Keratinocyte (primary cell): ENCODE data around the gene BRSK1. TPM values are rescaled to one million over a fixed set of nuclear protein-coding genes. Genes with fewer than 3 reads are reported as not detected.

Experiments
- DNase-seq: peaks from one replicate; pipeline ENCODE4 v3.0.0-alpha.2; 2011; ENCODE audit warnings: low read depth, missing footprints, low spot score
- FAIRE-seq: peaks from 2 replicates; lab custom pipeline; 2011; peaks lifted over from hg19 to GRCh38; lab: Jason Lieb, UNC
- H2AFZ ChIP-seq: 2 replicates; pipeline ENCODE4 v1.6.0; 2012; ENCODE audit warnings: low read length, control low read depth, inconsistent platforms; ENCODE audit not compliant: control insufficient read depth
- H3K27ac ChIP-seq: 2 replicates; pipeline ENCODE4 v1.5.1; 2011; ENCODE audit warnings: low read length; ENCODE audit not compliant: control insufficient read depth, insufficient read depth
- H3K27me3 ChIP-seq: 3 replicates; pipeline ENCODE4 v1.6.0; 2011; ENCODE audit warnings: low read length; ENCODE audit not compliant: control insufficient read depth, insufficient read depth; ENCODE audit errors: extremely low read depth
- H3K36me3 ChIP-seq, 2 experiments: 2 replicates in 1 of 2; 3 replicates in 1 of 2; pipeline ENCODE4 v1.5.1; 2011; ENCODE audit warnings: low read length in 2 of 2, mild to moderate bottlenecking in 1 of 2; ENCODE audit not compliant: control insufficient read depth in 2 of 2, insufficient read depth in 2 of 2; ENCODE audit errors: extremely low read depth in 1 of 2
- H3K4me1 ChIP-seq: 3 replicates; pipeline ENCODE4 v1.5.1; 2011; ENCODE audit warnings: low read length; ENCODE audit not compliant: control insufficient read depth, insufficient read depth; ENCODE audit errors: extremely low read depth
- H3K4me2 ChIP-seq: 3 replicates; pipeline ENCODE4 v1.6.0; 2011; ENCODE audit warnings: low read depth, low read length; ENCODE audit not compliant: control insufficient read depth, insufficient read depth; ENCODE audit errors: extremely low read depth
- H3K4me3 ChIP-seq, 3 experiments: fragments of 200-600 bp in 1 of 3; sonication (generic) in 1 of 3; 2 replicates in 2 of 3; 3 replicates in 1 of 3; pipeline ENCODE4 v1.5.1; 2011 to 2016; ENCODE audit warnings: low read length in 3 of 3, mild to moderate bottlenecking in 3 of 3, control low read depth in 2 of 3, inconsistent platforms in 1 of 3, low read depth in 1 of 3, mixed read lengths in 1 of 3, mixed run types in 1 of 3, moderate library complexity in 1 of 3; ENCODE audit not compliant: control insufficient read depth in 2 of 3, insufficient read depth in 2 of 3; ENCODE audit errors: extremely low read depth in 1 of 3
- H3K79me2 ChIP-seq: 2 replicates; pipeline ENCODE4 v1.6.0; 2012; ENCODE audit warnings: low read length; ENCODE audit not compliant: control insufficient read depth, insufficient read depth
- H3K9ac ChIP-seq: 3 replicates; pipeline ENCODE4 v1.6.0; 2011; ENCODE audit warnings: low read length; ENCODE audit not compliant: control insufficient read depth, insufficient read depth; ENCODE audit errors: extremely low read depth
- H3K9me1 ChIP-seq: 3 replicates; pipeline ENCODE4 v1.6.0; 2011; ENCODE audit warnings: low read length; ENCODE audit not compliant: control insufficient read depth, insufficient read depth; ENCODE audit errors: extremely low read depth
- H3K9me3 ChIP-seq: 2 replicates; pipeline ENCODE4 v1.5.1; 2012; ENCODE audit warnings: low read depth, low read length; ENCODE audit not compliant: control insufficient read depth
- H4K20me1 ChIP-seq: 3 replicates; pipeline ENCODE4 v1.6.0; 2011; ENCODE audit warnings: low read length; ENCODE audit not compliant: control insufficient read depth, insufficient read depth; ENCODE audit errors: extremely low read depth
- EZH2 ChIP-seq: IDR thresholded peaks from one replicate; pipeline ENCODE4 v1.6.1; 2012; ENCODE audit warnings: inconsistent platforms, mild to moderate bottlenecking, low read length, moderate library complexity
- dilution Hi-C: fragments of 300-500 bp; cut with MboI; formaldehyde crosslinking; loops from one replicate; pipeline ENCODE4 v1.7.0; 2020; ENCODE audit warnings: low sequenced_read_pairs; ENCODE audit not compliant: extremely low pct_ligation_motif_present
- polyA plus RNA-seq, 5 experiments: library from polyadenylated mRNA; depleted of rRNA in 3 of 5; stranded (reverse) in 3 of 5; stranded (forward) in 1 of 5; unstranded in 1 of 5; fragments of >200 nt; gene quantifications; 1 replicate in 1 of 5; 2 replicates in 3 of 5; 3 replicates in 1 of 5; pipeline versions ENCODE4 v1.2.1 to v1.2.3, GENCODE V29; 2011 to 2012; ENCODE audit warnings: missing spikeins in 2 of 5, low read depth in 1 of 5, low replicate concordance in 1 of 5
- TF ChIP-seq, protein P1 (sequence below), 3 experiments: IDR thresholded peaks in 1 of 3; conservative IDR thresholded peaks in 1 of 3; optimal IDR thresholded peaks in 1 of 3; 2 replicates in 2 of 3; 3 replicates in 1 of 3; pipeline versions ENCODE3 to v1.5.1; 2011; ENCODE audit warnings: low read length in 3 of 3, mild to moderate bottlenecking in 3 of 3, moderate library complexity in 2 of 3, control low read depth in 1 of 3, inconsistent platforms in 1 of 3; ENCODE audit not compliant: insufficient read depth in 2 of 3; ENCODE audit errors: extremely low read depth in 1 of 3

The BRSK1 gene
- polyA plus RNA-seq, 1 donor (not counting 4 experiments of a cell fraction or from before 2014, with no cell fraction given): 0.46 TPM

DNA sequence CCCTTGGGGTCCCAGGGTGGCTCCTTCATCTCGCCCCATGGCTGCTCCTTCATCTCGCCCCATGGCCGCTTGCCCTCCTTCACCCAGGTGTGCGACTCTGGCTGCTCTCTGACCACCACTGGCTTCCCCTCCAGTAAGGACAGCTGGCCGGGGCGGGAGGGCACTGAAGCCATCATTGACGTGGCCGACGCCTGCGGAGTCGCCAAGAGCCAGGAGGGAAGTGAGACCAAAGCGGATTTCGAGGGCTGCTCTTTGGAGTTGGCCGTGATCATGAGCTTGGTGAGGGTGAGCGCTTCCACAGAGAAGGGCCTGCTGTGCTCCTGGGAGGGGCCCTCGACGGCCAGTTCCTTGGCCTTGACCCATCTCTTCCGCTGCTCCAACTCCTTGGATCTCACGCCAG lies 74.7 kb downstream of the BRSK1 start:
- Histone ChIP-seq H3K4me3 (no peak overlapping the region), H2AFZ (no peak overlapping the region), H3K79me2 (no peaks in the 10 kb centered on the region), H3K27ac (no peak overlapping the region), H3K36me3 (no peaks in the 10 kb centered on the region), H3K9ac (no peak overlapping the region), H3K4me1 (peaks cover 6% of the 10 kb centered on the region), H3K9me3 (no peaks in the 10 kb centered on the region), H3K27me3 (peaks cover 7% of the 10 kb centered on the region), H4K20me1 (no peaks in the 10 kb centered on the region), H3K9me1 (no peaks in the 10 kb centered on the region), H3K4me2 (no peak overlapping the region)
- dilution Hi-C loops: no loop called here
- TF ChIP-seq EZH2: no peak
- TF ChIP-seq, protein P1, sequence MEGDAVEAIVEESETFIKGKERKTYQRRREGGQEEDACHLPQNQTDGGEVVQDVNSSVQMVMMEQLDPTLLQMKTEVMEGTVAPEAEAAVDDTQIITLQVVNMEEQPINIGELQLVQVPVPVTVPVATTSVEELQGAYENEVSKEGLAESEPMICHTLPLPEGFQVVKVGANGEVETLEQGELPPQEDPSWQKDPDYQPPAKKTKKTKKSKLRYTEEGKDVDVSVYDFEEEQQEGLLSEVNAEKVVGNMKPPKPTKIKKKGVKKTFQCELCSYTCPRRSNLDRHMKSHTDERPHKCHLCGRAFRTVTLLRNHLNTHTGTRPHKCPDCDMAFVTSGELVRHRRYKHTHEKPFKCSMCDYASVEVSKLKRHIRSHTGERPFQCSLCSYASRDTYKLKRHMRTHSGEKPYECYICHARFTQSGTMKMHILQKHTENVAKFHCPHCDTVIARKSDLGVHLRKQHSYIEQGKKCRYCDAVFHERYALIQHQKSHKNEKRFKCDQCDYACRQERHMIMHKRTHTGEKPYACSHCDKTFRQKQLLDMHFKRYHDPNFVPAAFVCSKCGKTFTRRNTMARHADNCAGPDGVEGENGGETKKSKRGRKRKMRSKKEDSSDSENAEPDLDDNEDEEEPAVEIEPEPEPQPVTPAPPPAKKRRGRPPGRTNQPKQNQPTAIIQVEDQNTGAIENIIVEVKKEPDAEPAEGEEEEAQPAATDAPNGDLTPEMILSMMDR (optimal IDR thresholded peaks at IDR 0.05 in 1 of 3, IDR thresholded peaks at IDR 0.05 in 1 of 3, conservative IDR thresholded peaks at IDR 0.05 in 1 of 3; ENCODE audit: extremely low read depth in 1 of 3, insufficient read depth in 2 of 3, low read length in 3 of 3): no peak
- DNase-seq (no peak), FAIRE-seq (no peak)

DNA sequence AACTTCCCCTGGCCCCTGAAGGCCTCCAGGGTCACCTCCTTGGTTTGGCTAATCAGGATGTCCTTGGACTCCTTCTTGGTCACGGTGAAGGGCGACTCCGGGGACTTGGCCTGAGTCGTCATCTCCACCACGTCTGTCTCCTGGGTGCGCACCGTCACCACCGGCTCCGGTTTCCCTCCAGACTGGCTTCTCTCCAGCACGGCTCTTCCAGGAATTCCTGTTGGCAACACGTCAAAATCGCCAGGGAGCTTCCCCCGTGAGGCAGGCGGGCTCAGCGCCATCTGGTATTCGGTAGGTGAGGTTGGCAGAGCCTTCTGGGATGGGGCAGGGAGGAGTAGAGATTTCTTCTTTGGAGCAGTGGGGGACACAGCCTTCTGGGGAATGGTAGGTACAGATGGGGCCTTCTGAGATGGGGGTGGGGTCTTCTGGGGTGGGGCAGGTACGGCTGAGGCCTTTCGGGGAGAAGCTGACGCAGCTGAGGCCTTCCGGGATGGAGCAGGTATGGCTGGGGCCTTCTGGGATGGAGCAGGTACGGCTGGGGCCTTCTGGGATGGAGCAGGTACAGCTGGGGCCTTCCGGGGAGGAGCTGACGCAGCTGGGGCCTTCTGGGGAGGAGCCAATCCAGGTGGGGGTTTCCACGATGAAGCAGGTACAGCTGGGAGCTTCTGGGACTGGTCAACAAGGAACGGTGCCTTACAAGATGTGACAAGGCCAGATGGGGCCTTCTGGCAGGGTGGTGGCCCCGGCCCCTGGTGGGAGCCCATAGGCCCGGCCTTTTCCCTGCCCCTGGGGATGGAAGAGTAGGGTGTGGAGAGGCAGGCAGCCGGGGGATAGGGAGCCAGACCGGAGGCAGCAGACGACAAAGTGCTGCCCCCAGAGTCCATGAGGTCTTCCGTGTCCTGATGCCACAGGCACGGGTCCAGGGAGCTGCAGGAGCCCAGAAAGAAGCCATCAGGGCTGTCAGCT lies 75.4 kb downstream of the BRSK1 start:
- FAIRE-seq (no peak), DNase-seq (no peak)
- Histone ChIP-seq H3K9me1 (no peaks in the 10 kb centered on the region), H3K4me2 (no peak overlapping the region), H3K79me2 (no peaks in the 10 kb centered on the region), H4K20me1 (no peaks in the 10 kb centered on the region), H3K9ac (no peak overlapping the region), H3K4me3 (no peak overlapping the region), H3K36me3 (no peaks in the 10 kb centered on the region), H3K27me3 (peaks cover 4% of the 10 kb centered on the region), H3K27ac (no peak overlapping the region), H3K9me3 (no peaks in the 10 kb centered on the region), H2AFZ (no peak overlapping the region), H3K4me1 (peaks cover 5% of the 10 kb centered on the region)
- dilution Hi-C loops: no loop called here
- no peak for TF ChIP-seq EZH2
- TF ChIP-seq, protein P1 (optimal IDR thresholded peaks at IDR 0.05 in 1 of 3, IDR thresholded peaks at IDR 0.05 in 1 of 3, conservative IDR thresholded peaks at IDR 0.05 in 1 of 3; ENCODE audit: extremely low read depth in 1 of 3, insufficient read depth in 2 of 3, low read length in 3 of 3): no peak
